H1 (cell line): ENCODE data around the gene ZNF358. TPM values are rescaled to one million over a fixed set of nuclear protein-coding genes. Genes with fewer than 3 reads are reported as not detected.

ENCODE experiments used
- CTCF ChIA-PET: fragments of 300-600 bp; sonication (Branson Sonifier 250); formaldehyde crosslinking; loops from one replicate; lab custom pipeline; 2021; ENCODE audit not compliant: partially characterized antibody; lab: Charles Lee
- POLR2A ChIA-PET: fragments of 300-600 bp; sonication (Branson Sonifier 250); formaldehyde crosslinking; loops from one replicate; lab custom pipeline; 2021; ENCODE audit warnings: inconsistent platforms; ENCODE audit not compliant: partially characterized antibody; lab: Charles Lee
- DNase-seq, 2 experiments: peaks; one replicate each; pipeline versions ENCODE4 v3.0.0 to v3.0.0-alpha.2; 2010 to 2022; ENCODE audit warnings: low spot score in 2 of 2, low read depth in 1 of 2, mixed read lengths in 1 of 2
- FAIRE-seq: peaks from 2 replicates; lab custom pipeline; 2011; peaks lifted over from hg19 to GRCh38; lab: Jason Lieb, UNC
- H2AFZ ChIP-seq: 2 replicates; pipeline ENCODE4 v1.8.1; 2012; ENCODE audit warnings: low read length, inconsistent platforms
- H2AK5ac ChIP-seq: 2 replicates; pipeline ENCODE4 v1.6.1; 2013; ENCODE audit warnings: low read depth, low read length
- H2BK120ac ChIP-seq: replicated peaks from 2 replicates; pipeline ENCODE3; 2013; ENCODE audit warnings: low read depth, low read length, inconsistent platforms
- H2BK12ac ChIP-seq: 2 replicates; pipeline ENCODE4 v1.6.1; 2013; ENCODE audit warnings: low read depth, low read length
- H2BK15ac ChIP-seq: 2 replicates; pipeline ENCODE4 v1.6.1; 2013; ENCODE audit warnings: low read length
- H2BK20ac ChIP-seq: 2 replicates; pipeline ENCODE4 v1.6.1; 2013; ENCODE audit warnings: low read length
- H2BK5ac ChIP-seq: 2 replicates; pipeline ENCODE4 v1.6.1; 2013; ENCODE audit warnings: low read depth, low read length
- H3K14ac ChIP-seq: 2 replicates; pipeline ENCODE4 v1.6.1; 2013; ENCODE audit warnings: inconsistent platforms; ENCODE audit not compliant: insufficient read length
- H3K18ac ChIP-seq: 2 replicates; pipeline ENCODE4 v1.6.1; 2013; ENCODE audit warnings: low read length; ENCODE audit errors: extremely low read depth
- H3K23ac ChIP-seq: 2 replicates; pipeline ENCODE4 v1.6.1; 2013; ENCODE audit warnings: inconsistent platforms; ENCODE audit not compliant: insufficient read length
- H3K23me2 ChIP-seq: 2 replicates; pipeline ENCODE4 v1.6.1; 2013; ENCODE audit warnings: low read depth, low read length
- H3K27ac ChIP-seq: 2 replicates; pipeline ENCODE4 v1.6.1; 2011; ENCODE audit warnings: low read depth, low read length, inconsistent platforms
- H3K27me3 ChIP-seq, 4 experiments: replicated peaks in 1 of 4; 1 replicate in 1 of 4; 2 replicates in 3 of 4; pipeline versions ENCODE4 v1.6.1 to v1.8.1; 2011 to 2013; ENCODE audit warnings: low read length in 3 of 4, mild to moderate bottlenecking in 3 of 4, inconsistent platforms in 2 of 4, mixed read lengths in 2 of 4, moderate library complexity in 1 of 4; ENCODE audit not compliant: control insufficient read depth in 3 of 4, insufficient read depth in 3 of 4; ENCODE audit errors: extremely low read depth in 1 of 4
- H3K36me3 ChIP-seq, 4 experiments: 2 replicates each; pipeline versions ENCODE4 v1.6.1 to v1.8.1; 2011 to 2013; ENCODE audit warnings: mild to moderate bottlenecking in 4 of 4, low read length in 3 of 4, moderate library complexity in 2 of 4, control low read depth in 1 of 4, inconsistent platforms in 1 of 4; ENCODE audit not compliant: insufficient read depth in 4 of 4, control insufficient read depth in 2 of 4
- H3K4ac ChIP-seq: replicated peaks from 2 replicates; pipeline ENCODE3; 2013; ENCODE audit warnings: low read length, low read depth, mixed read lengths, inconsistent platforms; ENCODE audit not compliant: insufficient read length
- H3K4me1 ChIP-seq, 4 experiments: replicated peaks in 1 of 4; 1 replicate in 1 of 4; 2 replicates in 3 of 4; pipeline versions ENCODE4 v1.6.1 to v1.8.1; 2011 to 2013; ENCODE audit warnings: low read length in 3 of 4, inconsistent platforms in 2 of 4, mixed read lengths in 1 of 4; ENCODE audit not compliant: insufficient read depth in 4 of 4, control insufficient read depth in 3 of 4
- H3K4me2 ChIP-seq, 2 experiments: 2 replicates each; pipeline versions ENCODE4 v1.6.1 to v1.8.1; 2011 to 2013; ENCODE audit warnings: low read depth in 2 of 2, low read length in 2 of 2, control low read depth in 1 of 2, inconsistent platforms in 1 of 2, mild to moderate bottlenecking in 1 of 2; ENCODE audit not compliant: insufficient read depth in 1 of 2
- H3K4me3 ChIP-seq, 4 experiments: fragments of 200-600, 300-600 bp in 1 of 4; sonication (generic), shearing (Covaris generic), sonication (Bioruptor Twin) in 1 of 4; 2 replicates each; pipeline versions ENCODE4 v1.5.1 to v1.8.1; 2011 to 2016; ENCODE audit warnings: low read length in 4 of 4, low read depth in 3 of 4, control low read depth in 2 of 4, inconsistent platforms in 2 of 4, mild to moderate bottlenecking in 2 of 4, mixed read lengths in 1 of 4, moderate library complexity in 1 of 4; ENCODE audit not compliant: insufficient read depth in 2 of 4; ENCODE audit errors: extremely low read depth in 1 of 4
- H3K56ac ChIP-seq: replicated peaks from 2 replicates; pipeline ENCODE3; 2013; ENCODE audit warnings: low read depth, mild to moderate bottlenecking, mixed read lengths, low read length, inconsistent platforms; ENCODE audit not compliant: insufficient read length
- H3K79me1 ChIP-seq: 2 replicates; pipeline ENCODE4 v1.6.1; 2013; ENCODE audit warnings: low read depth, low read length, control low read depth
- H3K79me2 ChIP-seq, 2 experiments: 2 replicates each; pipeline versions ENCODE4 v1.6.1 to v1.8.1; 2012 to 2013; ENCODE audit warnings: low read length in 2 of 2, mild to moderate bottlenecking in 2 of 2, inconsistent platforms in 1 of 2; ENCODE audit not compliant: insufficient read depth in 2 of 2, control insufficient read depth in 1 of 2
- H3K9ac ChIP-seq, 4 experiments: replicated peaks in 1 of 4; 1 replicate in 1 of 4; 2 replicates in 3 of 4; pipeline versions ENCODE4 v1.6.1 to v1.8.1; 2011 to 2013; ENCODE audit warnings: low read depth in 3 of 4, low read length in 3 of 4, control low read depth in 2 of 4, mild to moderate bottlenecking in 2 of 4, moderate library complexity in 2 of 4, inconsistent platforms in 1 of 4; ENCODE audit errors: extremely low read depth in 1 of 4
- H3K9me3 ChIP-seq, 2 experiments: 2 replicates each; pipeline versions ENCODE4 v1.6.1 to v1.8.1; 2012 to 2013; ENCODE audit warnings: mild to moderate bottlenecking in 2 of 2, moderate library complexity in 2 of 2, control low read depth in 1 of 2, inconsistent platforms in 1 of 2, low read depth in 1 of 2, low read length in 1 of 2, mixed read lengths in 1 of 2; ENCODE audit not compliant: insufficient read depth in 2 of 2
- H4K20me1 ChIP-seq, 2 experiments: replicated peaks in 1 of 2; 2 replicates each; pipeline versions ENCODE3 to v1.8.1; 2011 to 2013; ENCODE audit warnings: inconsistent platforms in 2 of 2, low read length in 2 of 2, mild to moderate bottlenecking in 1 of 2; ENCODE audit not compliant: insufficient read depth in 2 of 2, control insufficient read depth in 1 of 2
- H4K5ac ChIP-seq: 2 replicates; pipeline ENCODE4 v1.6.1; 2013; ENCODE audit warnings: low read length, low read depth, mixed read lengths, inconsistent platforms; ENCODE audit not compliant: insufficient read length
- H4K8ac ChIP-seq: 2 replicates; pipeline ENCODE4 v1.8.0; 2013; ENCODE audit warnings: mild to moderate bottlenecking, moderate library complexity, low read length, inconsistent platforms; ENCODE audit not compliant: insufficient read depth; ENCODE audit errors: extremely low read depth
- H4K91ac ChIP-seq: replicated peaks from 2 replicates; pipeline ENCODE3; 2013; ENCODE audit warnings: low read length, mixed read lengths, inconsistent platforms; ENCODE audit not compliant: insufficient read length
- POLR2A ChIP-seq, 2 experiments: IDR thresholded peaks; 1 replicate in 1 of 2; 2 replicates in 1 of 2; pipeline ENCODE4 v1.6.1; 2011; ENCODE audit warnings: low read depth in 2 of 2, low read length in 2 of 2, mild to moderate bottlenecking in 2 of 2; ENCODE audit errors: control extremely low read depth in 1 of 2
- WGBS, 2 experiments: shearing (Covaris generic) in 1 of 2; methylation state at CpG; one replicate each; pipeline versions ENCODE4 v1.1.6 to v1.1.7; 2013 to 2015; ENCODE audit warnings: low lambda C conversion rate in 2 of 2, mixed read lengths in 2 of 2, inconsistent platforms in 1 of 2, low coverage in 1 of 2, missing lambda C conversion rate in 1 of 2; ENCODE audit not compliant: insufficient replicate concordance in 2 of 2, insufficient coverage in 1 of 2, insufficient read length in 1 of 2; ENCODE audit errors: extremely low coverage in 1 of 2, missing lambda C conversion rate in 1 of 2; 5-methylcytosine and 5-hydroxymethylcytosine counted together
- polyA plus RNA-seq, 7 experiments: library from polyadenylated mRNA; depleted of rRNA in 3 of 7; stranded (reverse) in 5 of 7; unstranded in 2 of 7; fragments of >200 nt in 5 of 7; fragments of 200-250 nt in 2 of 7; gene quantifications; 1 replicate in 5 of 7; 2 replicates in 1 of 7; 4 replicates in 1 of 7; pipeline versions ENCODE4 v1.2.1 to v1.2.3, GENCODE V29; 2011 to 2013; ENCODE audit warnings: missing spikeins in 2 of 7, mixed read lengths in 2 of 7
- total RNA-seq: library from RNA; stranded (reverse); fragmentation: NEBNext Ultra II Directional; extraction: Animal tissue kit (Norgen Biotek cat#: 25700); gene quantifications from 2 replicates; pipeline ENCODE4 v1.2.1, GENCODE V29; 2021

The ZNF358 gene
- total and polyA plus RNA-seq, 2 of the 8 experiments (the other 6 are each of a cell fraction or from before 2014, with no cell fraction given): 40.0 to 60.3 TPM

GRCh38 chr19:7526059-7526929, 10.4 kb downstream of the ZNF358 start:
- ChIA-PET POLR2A (no interaction called here), CTCF (interaction anchor here (0.8 to 1.4 kb wide), 3 partner anchors 10 to 172 kb away, joined by 3 to 9 read pairs (median 3); no protein-coding TSS in a partner anchor)
- Histone ChIP-seq H3K79me1 (peaks cover 2% of the 10 kb centered on the region; the same call in 1 of the 2 replicates), H3K79me2 (no peaks in the 10 kb centered on the region), H2AFZ (no peak overlapping the region), H3K36me3 (peaks cover 0 to 9% (median 0%) of the 10 kb centered on the region in 4 experiments; a peak in 3 of 8 replicates), H2AK5ac (no peak overlapping the region), H2BK120ac (no peak overlapping the region), H4K5ac (no peak overlapping the region), H3K9ac (no peak overlapping the region; a peak in 1 of 7 replicates), H3K56ac (no peak overlapping the region), H3K23ac (no peak overlapping the region), H3K14ac (no peak overlapping the region), H3K18ac (no peak overlapping the region), H3K4me1 (peaks cover 0 to 5% (median 1%) of the 10 kb centered on the region in 4 experiments; a peak in 1 of 7 replicates), H3K9me3 (no peaks in the 10 kb centered on the region), H4K8ac (no peak overlapping the region), H3K23me2 (peaks cover 10% of the 10 kb centered on the region; the same call in 1 of the 2 replicates), H2BK5ac (no peak overlapping the region), H4K91ac (no peak overlapping the region), H3K27ac (no peak overlapping the region), H3K4ac (no peak overlapping the region), H4K20me1 (peaks cover 0 to 4% of the 10 kb centered on the region in 2 experiments), H2BK20ac (no peak overlapping the region), H3K4me2 (no peak overlapping the region), H2BK12ac (no peak overlapping the region), H3K4me3 (no peak overlapping the region), H3K27me3 (no peaks in the 10 kb centered on the region), H2BK15ac (no peak overlapping the region)
- DNase-seq (no peak), FAIRE-seq (no peak)
- WGBS, 2 experiments: 90% methylated on average over 25 of the region's 31 CpGs; no CpG with 5 or more reads in 1 of the 2 experiments
- no peak for TF ChIP-seq POLR2A (IDR thresholded peaks at IDR 0.05; ENCODE audit: control extremely low read depth in 1 of 2, low read depth in 2 of 2, low read length in 2 of 2)
